ENCODE data around the gene RRAGA.
"Not testable (repeated sequence)": the region's sequence is repeated elsewhere in the genome, so short reads cannot be mapped to it uniquely, and the experiment has no call there.

The RRAGA gene, protein sequence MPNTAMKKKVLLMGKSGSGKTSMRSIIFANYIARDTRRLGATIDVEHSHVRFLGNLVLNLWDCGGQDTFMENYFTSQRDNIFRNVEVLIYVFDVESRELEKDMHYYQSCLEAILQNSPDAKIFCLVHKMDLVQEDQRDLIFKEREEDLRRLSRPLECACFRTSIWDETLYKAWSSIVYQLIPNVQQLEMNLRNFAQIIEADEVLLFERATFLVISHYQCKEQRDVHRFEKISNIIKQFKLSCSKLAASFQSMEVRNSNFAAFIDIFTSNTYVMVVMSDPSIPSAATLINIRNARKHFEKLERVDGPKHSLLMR

DNA sequence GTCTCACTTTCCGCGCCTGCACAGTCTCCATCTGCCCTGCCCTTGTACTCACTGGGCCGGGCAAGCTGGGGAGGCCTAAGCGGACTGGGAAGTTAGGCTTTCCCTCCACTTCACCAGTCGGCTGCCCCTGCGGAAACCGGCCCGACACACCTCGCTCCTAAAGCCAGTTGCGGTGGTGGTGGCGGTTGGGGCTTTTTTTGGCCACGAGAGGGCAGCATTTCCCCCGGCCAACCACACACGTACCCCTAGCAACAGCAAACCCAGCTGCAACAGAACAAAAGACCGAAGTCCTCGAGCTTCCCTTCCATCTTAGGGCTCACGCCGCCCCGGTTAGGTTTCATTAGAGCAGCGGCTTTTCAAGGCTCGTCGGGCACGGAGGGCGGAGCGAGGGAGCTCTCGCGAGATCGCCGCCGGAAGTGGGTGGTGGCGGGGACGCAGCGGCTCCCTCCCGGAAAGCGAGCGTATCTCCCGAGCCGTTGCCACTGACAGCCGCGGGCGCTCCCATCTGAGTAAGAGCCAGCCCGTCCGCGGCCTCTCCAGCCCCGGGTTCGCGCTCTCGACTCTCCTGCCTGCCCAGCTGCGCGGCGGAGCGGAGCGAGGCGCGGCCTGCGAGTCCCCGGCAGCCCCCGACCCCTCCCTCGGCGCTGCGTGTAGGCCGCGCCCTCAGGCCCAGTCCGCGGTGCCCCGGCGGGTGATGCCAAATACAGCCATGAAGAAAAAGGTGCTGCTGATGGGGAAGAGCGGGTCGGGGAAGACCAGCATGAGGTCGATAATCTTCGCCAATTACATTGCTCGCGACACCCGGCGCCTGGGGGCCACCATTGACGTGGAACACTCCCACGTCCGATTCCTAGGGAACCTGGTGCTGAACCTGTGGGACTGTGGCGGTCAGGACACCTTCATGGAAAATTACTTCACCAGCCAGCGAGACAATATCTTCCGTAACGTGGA, at the start of gene RRAGA:
TSS of gene RRAGA (plus strand) at position 462 of the 951 bp plus-strand sequence. CDS start at position 695, 233 bp downstream.
- DNase-seq = peak; percentile 84

DNA sequence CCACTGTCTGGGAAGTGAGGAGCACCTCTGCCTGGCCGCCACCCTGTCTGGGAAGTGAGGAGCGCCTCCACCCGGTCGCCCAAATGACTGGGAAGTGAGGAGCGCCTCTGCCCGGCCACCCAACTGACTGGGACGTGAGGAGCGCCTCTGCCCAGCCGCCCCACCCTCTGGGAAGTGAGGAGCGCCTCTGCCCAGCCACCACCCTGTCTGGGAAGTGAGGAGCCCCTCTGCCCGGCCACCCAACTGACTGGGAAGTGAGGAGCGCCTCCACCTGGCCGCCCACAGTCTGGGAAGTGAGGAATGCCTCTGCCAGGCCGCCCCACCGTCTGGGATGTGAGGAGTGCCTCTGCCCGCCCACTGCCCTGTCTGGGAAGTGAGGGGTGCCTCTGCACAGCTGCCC, 49.1 kb upstream of the RRAGA start:
- DNase-seq = no peak

DNA sequence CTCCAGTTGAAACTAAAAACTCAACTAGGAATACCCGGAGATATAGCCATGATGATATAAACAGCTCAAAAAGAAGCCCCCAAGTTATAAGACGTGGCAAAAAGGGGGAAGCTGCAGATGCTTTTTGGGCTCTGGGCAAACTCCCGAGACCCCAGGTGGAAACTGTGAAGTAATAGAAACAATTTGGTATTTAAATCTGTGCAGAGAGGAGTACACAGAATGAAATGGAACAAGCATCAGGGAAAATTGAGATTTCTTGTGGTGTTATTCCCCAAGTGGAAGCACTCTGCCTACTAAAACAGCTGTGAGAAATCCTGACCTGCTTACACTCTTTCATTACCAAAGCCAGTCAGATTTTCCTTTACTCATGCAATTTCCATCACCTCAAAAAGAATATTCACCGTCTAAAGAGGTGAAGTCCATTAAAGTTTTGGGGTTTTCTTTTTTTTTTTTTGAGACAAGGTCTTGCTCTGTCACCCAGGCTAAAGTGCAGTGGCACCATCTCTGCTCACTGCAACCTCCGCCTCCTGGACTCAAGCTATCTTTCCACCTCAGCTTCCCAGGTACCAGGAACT, 39.7 kb upstream of the RRAGA start:
- DNase-seq = no peak

DNA sequence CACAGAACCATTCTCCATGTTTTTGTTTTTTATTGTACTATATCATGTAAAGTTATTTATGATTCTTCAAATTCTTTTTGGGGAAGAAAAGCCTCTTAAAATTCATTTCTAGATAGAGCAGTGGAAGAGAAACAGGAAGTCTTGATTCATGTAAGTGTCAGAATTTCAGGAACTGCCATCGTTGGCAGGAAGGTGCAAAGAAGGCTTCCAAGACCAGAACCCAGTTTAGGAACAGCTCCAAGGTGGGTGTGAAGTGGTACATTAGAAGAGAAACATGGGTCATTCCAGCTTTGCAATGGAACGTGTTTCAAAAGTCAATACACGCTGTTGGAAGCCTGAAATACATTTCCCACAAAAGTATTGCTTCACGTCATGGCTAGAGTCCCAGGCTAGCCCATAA, 31.0 kb upstream of the RRAGA start:
- no peak for DNase-seq

DNA sequence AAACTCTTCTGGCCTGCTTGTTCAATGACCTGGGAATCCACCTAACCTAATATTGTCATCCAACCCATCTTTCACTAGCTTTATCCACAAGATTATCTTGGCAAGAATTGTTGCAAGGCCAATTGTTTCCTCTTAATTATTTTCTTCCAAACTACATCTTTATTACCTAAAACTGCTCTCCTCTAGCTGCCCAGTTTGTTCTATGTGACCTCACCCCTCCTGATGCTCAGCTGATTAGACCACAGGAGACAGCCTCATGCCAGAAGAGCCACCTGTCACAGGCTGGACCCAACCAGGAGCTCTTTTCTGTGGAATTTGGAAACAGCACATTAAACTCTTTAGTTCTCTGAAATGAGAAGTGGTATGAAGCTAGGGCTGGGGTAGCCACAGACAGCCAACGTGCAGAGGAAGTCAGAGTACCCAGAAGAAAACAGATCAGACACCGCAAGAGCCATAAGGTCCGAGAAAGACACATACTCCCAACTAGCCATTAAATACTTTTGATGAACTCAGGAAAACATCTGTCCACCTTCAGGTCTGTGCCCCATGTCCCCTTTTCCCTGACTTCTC, 28.3 kb upstream of the RRAGA start:
- no peak for DNase-seq

DNA sequence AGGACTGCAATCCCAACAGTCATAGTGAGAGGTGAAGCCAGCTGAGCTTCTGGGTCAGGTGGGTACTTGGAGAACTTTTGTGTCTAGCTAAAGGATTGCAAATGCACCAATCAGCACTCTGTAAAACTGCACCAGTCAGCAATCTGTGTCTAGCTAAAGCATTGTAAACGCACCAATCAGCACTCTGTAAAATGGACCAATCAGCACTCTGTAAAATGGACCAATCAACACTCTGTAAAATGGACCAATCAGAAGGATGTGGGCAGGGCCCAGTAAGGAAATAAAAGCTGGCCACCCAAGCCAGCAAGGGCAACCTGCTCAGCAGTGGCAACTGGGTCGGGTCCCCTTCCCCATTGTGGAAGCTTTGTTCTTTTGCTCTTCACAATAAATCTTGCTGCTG, 27.6 kb upstream of the RRAGA start:
- DNase-seq = not testable (repeated sequence)

DNA sequence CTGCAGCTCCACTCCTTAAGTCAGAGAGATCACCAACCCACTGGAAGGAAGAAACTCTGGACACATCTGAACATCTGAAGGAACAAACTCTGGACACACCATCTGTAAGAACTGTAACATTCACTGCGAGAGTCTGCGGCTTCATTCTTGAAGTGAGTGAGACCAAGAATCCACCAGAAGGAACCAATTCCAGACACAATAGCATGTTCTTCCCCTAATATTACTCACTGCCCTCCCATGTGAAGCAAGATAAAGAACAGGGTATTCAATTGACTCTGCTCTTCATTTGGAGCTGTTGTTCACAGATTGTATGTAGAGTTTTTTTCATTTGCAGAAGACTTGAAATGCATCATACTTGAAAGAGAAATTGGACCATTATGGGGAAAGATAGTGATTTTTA, 27.0 kb upstream of the RRAGA start:
- DNase-seq = no peak

DNA sequence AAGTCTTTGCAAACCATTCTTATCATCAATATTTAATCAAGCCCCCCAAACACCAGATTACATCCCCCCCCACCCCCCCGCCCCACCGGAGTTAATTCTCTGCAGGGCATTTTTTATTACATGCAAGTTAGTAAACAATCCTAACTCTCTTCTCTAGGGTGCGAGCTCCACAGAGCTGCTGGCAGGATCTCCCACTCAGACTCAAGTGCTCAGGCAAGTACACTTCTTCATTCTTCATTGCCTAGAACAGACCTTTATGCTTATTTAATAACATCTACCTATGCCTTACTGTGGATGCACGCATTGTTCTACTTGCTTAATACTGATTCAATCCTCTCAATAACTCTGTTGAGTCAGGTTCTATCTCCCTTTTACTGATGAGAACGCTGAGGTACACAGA, 26.1 kb upstream of the RRAGA start:
- no peak for DNase-seq

DNA sequence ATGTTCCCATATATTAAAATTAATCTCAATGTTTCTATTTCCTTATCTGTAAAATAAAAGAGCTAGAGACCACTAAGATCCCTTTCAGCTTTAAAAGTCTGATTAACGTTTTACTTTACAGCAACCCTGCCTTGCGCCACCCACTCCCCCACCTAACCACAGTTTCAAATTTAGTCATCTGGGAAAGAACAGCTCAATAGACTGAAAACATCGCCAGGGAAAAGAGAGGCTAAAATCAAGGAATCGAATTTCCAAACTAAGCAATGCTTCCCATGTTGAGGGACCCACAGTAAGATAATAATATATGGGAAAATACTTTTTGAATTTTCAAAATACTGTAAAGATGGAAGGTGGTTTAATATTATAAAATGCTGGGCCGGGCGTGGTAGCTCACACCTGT, 22.9 kb upstream of the RRAGA start:
- no peak for DNase-seq

DNA sequence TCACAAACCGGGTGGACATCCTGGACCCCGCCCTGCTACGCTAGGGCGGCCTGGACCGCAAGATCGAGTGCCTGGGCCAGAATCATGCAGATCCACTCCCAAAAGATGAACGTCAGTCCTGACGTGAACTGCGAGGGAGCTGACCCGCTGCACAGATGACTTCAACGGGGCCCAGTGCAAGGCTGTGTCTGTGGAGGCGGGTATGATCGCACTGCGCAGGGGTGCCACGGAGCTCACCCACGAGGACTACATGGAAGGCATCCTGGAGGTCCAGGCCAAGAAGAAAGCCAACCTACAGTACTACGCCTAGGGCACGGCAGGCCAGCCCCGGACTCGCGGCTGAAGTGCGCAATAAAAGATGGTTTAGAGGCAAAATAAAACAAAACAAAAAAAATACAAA, 21.4 kb upstream of the RRAGA start:
- no peak for DNase-seq

DNA sequence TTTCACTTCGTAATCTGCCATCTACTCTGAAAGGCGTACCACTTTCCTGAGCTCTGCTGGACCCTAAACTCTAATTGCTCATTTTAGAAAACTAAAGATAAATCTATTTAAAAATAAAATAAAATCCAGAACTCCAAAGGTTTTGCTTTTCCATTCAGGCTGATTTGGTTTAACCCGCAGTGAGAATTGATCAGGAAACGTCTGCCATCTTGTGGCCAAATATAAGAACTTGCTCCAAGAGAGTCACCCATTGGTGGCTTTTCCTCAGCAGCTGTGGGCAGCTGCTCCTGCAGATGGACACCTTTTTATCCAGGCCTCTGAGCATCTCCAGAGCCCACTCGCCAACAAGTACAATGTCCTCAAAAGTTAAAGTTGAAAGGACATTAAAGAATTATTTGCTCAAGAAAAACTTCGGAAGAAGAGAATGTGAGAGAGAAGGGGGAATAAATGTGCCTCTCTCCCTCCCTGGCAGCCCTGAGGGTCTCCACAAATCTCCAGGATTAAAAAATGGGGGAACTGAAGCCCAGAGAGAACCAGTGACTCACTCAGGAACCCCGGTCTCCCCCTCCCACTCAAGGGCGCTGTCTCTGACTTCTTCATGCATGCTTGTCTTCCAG, 20.3 kb upstream of the RRAGA start:
- peak; percentile 1 for DNase-seq

DNA sequence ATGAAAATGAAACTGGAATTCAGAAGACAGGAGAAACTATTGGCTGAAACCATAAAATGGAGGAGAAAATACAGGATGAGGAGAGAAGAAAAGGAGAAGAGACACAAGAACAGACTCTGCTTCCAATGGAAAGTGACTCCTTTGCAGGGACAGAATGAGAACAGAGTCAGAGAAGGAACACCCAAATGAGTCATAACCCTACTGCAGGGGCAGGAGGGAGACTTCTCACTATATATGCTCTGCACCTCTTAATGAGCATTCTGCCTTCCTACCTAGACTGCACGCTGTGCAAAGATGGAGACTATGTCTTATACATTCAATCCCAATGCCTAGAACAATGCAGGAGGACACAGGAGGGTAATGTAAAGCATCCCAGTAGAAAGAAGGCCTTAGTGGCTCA, 18.3 kb upstream of the RRAGA start:
- no peak for DNase-seq

DNA sequence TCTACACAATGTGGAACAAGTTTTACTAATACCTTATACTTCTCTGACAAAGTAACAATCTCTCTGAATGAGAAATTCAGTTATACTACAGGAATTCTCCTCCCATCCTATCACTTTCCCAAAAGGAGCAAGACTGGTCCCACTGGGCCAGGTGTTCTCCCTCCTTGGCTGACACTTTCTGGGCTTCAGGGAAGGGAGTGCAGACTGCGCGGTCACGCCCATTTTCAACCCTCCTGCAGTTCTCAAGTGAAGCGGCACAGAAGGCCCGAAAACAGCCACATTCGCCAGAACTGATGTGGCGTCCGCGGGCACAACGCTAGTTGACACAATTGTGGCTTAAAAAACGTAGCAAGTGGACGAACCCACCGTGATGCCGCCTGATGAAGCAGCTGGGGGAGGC, 16.8 kb upstream of the RRAGA start:
- DNase-seq = no peak

DNA sequence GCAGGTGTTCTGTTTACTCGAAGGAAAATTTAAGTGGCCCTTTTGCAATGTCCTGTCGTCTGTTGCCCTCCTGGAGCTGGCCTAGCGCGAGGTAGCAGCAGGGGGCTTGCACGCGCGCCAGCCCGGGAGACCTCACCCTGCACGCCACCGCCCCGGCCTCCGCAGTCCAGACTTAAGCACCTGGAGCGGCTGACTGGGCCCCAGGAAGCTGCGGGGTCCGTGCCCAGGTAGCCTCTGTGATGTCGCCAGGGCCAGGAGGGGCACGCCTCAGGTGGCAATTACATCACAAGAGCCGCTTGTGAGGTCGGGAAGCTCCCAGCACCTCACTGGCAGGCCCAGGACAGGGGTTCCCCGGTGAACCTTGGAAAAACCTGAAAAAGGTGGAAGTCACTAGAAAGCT, 16.2 kb upstream of the RRAGA start, which contains the start of gene SAXO1:
TSS of gene SAXO1 (minus strand) at position 195 of the 400 bp plus-strand sequence. CDS start 301 bp downstream, outside the sequence.
- no peak for DNase-seq

DNA sequence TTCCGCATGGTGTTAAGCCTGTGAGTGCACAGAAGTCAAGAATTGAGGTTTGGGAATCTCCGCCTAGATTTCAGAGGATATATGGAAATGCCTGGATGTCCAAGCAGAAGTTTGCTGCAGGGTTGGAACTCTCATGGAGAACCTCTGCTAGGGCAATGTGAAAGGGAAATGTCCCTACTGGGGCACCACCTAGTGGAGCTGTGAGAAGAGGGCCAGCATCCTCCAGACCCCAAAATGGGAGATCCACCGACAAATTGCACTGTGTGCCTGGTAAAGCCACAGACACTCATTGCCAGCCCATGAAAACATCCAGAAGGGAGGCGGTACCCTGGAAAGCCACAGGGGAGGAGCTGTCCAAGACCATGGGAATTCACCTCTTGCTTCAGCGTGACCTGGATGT, 12.6 kb upstream of the RRAGA start:
- no peak for DNase-seq

DNA sequence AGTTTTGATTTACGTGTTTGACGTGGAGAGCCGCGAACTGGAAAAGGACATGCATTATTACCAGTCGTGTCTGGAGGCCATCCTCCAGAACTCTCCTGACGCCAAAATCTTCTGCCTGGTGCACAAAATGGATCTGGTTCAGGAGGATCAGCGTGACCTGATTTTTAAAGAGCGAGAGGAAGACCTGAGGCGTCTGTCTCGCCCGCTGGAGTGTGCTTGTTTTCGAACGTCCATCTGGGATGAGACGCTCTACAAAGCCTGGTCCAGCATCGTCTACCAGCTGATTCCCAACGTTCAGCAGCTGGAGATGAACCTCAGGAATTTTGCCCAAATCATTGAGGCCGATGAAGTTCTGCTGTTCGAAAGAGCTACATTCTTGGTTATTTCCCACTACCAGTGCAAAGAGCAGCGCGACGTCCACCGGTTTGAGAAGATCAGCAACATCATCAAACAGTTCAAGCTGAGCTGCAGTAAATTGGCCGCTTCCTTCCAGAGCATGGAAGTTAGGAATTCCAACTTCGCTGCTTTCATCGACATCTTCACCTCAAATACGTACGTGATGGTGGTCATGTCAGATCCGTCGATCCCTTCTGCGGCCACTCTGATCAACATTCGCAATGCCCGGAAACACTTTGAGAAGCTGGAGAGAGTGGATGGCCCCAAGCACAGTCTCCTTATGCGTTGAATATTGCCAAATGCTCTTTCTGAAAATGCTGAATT, 850 bp downstream of the RRAGA start:
- DNase-seq = no peak

DNA sequence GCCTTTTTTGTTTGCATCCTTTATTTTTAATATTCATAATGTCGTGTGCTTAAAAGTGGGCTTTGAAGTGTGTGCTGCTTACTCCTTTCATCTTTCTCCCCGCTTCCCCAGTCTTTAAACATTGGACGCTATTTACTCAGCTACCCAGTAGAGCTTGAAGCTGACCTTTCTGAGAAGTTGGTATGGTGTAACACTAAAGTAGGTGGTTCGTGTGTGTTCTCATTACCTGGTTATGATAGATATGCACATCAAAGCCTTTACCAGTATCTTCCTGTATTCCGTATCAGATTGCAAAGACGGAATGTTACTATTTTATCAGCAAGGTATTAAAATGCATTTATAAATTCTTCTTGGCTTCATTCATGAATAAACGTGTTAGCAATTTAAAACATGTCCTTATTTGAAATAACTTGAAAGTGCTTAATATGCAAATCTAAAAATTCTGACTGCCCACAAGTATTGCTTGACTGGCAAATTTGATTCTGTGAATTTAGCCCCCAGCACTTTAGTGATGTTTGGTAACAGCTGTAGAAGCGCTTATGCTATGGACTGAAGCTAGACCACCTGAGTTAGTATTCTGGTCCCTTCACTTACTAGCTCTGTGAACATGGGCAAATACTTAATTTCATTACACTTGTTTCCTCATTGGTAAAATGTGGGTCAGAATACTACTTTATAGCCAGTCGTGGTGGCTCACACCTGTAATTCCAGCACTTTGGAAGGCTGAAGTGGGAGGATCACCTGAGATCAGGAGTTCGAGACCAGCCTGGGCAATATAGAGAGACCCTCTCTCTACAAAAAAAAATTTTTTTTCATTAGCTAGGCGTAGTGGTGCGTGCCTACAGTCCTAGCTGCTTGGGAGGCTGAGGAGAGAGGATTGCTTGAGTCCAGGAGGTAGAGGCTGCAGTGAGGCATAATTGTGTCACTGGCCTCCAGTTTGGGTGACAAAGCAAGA, 1.7 kb downstream of the RRAGA start:
- DNase-seq = no peak

DNA sequence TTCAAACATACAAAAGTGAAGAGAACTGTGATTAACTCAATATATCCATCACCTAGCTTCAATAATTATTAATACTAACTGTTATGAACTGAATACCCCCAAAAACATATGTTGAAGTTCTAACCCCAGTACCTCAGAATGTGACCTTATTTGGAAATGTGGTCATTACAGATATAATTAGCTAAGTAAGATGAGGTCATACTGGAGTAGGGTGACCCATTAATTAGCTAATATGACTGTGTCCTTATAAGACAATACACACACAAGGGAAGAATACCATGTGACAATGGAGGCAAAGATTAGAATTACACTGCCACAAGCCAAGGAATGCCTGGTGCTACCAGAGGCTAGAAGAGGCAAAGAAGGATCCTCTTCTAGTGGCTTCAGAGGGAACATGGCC, 7.8 kb downstream of the RRAGA start:
- DNase-seq = no peak

DNA sequence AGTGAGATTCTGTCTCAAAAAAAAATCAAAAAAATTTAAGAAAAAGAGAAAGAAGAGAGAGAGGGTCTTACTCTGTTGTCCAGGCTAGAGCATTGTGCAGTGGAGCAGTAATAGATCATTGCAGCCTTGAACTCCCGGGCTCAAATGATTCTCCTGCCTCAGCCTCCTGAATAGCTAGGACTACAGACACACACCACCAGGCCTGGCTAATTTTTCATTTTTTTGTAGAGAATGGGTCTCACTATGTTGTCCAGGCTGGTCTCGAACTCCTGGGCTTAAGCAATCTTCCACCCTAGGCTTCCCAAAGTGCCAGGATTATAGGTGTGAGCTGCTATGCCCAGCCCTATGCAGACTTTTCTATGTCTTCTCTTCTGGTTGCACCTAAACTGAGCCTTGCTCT, 25.0 kb downstream of the RRAGA start:
- DNase-seq = no peak

DNA sequence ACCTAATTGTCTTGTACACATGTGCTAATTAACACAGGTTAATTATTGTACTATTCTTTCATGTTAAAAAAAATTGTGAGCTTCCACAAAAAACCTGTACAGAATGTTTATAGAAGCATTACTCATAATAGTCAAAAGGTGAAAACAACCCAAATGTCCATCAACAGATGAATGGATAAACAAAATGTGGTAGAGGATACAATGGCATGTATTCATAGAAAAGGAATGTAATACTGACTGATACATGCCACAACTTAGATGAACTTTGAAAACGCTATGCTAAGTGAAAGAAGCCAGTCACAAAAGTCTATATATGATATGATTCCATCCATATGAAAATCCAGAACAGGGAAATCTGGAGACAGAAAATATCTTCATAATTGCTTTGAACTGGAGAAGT, 25.6 kb downstream of the RRAGA start:
- DNase-seq = no peak

DNA sequence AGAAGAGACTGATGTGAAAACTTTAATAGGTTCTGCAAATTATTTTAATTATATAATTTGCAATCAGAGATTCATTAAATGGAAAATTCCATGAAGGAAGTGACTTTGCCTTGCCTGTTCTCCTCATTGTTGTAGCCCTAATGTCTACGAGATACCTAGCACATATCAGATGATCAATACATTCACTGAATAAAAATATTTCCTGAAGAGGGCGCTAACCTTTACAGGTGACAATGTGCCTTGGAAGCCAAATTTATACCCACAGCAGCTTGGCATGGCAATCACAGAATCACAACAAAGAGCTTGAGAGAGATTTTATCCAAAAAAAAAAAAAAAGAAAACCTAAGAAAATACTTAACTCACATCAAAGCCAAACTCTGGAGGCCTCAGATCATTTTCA, 36.1 kb downstream of the RRAGA start:
- DNase-seq = no peak

All from NCI-H2029 (cell line).